ENCODE data around the gene AGAP1. TPM values are rescaled to one million over a fixed set of nuclear protein-coding genes. Genes with fewer than 3 reads are reported as not detected.

The AGAP1 gene
- total RNA-seq, 6 experiments from 2014 or later: 8.1 to 11.2 (median 9.8) TPM

- DNase-seq (no peak), ATAC-seq (no peak)
- TF ChIP-seq, protein P1, sequence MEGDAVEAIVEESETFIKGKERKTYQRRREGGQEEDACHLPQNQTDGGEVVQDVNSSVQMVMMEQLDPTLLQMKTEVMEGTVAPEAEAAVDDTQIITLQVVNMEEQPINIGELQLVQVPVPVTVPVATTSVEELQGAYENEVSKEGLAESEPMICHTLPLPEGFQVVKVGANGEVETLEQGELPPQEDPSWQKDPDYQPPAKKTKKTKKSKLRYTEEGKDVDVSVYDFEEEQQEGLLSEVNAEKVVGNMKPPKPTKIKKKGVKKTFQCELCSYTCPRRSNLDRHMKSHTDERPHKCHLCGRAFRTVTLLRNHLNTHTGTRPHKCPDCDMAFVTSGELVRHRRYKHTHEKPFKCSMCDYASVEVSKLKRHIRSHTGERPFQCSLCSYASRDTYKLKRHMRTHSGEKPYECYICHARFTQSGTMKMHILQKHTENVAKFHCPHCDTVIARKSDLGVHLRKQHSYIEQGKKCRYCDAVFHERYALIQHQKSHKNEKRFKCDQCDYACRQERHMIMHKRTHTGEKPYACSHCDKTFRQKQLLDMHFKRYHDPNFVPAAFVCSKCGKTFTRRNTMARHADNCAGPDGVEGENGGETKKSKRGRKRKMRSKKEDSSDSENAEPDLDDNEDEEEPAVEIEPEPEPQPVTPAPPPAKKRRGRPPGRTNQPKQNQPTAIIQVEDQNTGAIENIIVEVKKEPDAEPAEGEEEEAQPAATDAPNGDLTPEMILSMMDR (IDR thresholded peaks at IDR 0.05): no peak
- no peak for TF ChIP-seq POLR2A (IDR thresholded peaks at IDR 0.05)
- no peak overlapping the region for H3K27ac ChIP-seq
- no peaks in the 10 kb centered on the region for H3K36me3 ChIP-seq
- no peaks in the 10 kb centered on the region for H3K9me3 ChIP-seq
- no peaks in the 10 kb centered on the region for H3K27me3 ChIP-seq
- 78% methylated on average over 14 of the region's 14 CpGs for WGBS (ENCODE audit: insufficient coverage, low coverage, low lambda C conversion rate, missing lambda C conversion rate)
- H3K4me1 ChIP-seq: peaks cover 0 to 28% (median 6%) of the 10 kb centered on the region in 4 donors
- no peak overlapping the region for H3K4me3 ChIP-seq
- intact Hi-C loops (cut with DNase I): no loop called here
Measured at GRCh38 chr2:235506291-235506996, 12.6 kb downstream of the AGAP1 start.

DNA sequence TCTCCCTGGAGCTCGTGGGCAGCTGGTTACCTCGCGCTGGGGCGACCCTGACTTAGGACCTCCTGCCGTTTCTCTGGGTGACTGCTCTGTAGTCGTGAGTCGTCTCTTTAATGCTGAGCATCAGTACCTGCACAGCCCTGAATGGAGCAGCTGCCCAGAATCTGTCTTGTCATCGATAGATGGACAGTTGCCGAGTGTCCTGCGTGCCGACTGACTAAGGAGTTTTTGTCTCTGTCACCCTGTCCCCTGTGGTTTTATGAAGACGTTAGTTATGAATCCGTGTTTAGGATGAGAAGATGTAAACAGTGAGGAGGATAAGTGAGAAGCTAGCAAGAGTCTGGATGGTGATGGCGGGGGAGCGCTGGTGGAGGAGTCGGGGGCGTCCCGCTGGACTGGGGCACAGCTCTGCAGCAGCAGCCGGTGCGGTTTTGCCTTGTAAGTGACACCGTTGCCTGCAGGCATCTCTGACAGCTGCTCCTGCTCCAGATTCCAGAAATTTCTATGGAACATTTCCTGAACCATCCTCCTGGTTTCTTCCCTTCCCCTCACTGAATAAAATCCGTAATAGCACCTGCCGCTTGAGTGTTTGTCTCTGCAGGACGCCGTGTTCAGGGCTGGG, 13.3 kb downstream of the AGAP1 start:
- no peaks in the 10 kb centered on the region for H3K36me3 ChIP-seq
- no peak overlapping the region for H3K27ac ChIP-seq
- intact Hi-C loops (cut with DNase I): no loop called here
- H3K4me1 ChIP-seq: peaks cover 0 to 32% (median 7%) of the 10 kb centered on the region in 4 donors
- no peaks in the 10 kb centered on the region for H3K9me3 ChIP-seq
- DNase-seq: no peak
- 85% methylated on average over 15 of the region's 25 CpGs for WGBS (ENCODE audit: insufficient coverage, low coverage, low lambda C conversion rate, missing lambda C conversion rate)
- no peaks in the 10 kb centered on the region for H3K27me3 ChIP-seq
- TF ChIP-seq, protein P1 (IDR thresholded peaks at IDR 0.05): no peak
- TF ChIP-seq POLR2A (IDR thresholded peaks at IDR 0.05): no peak
- ATAC-seq: no peak
- no peak overlapping the region for H3K4me3 ChIP-seq

- TF ChIP-seq POLR2A (IDR thresholded peaks at IDR 0.05): no peak
- TF ChIP-seq, protein P1 (IDR thresholded peaks at IDR 0.05): no peak
- Histone ChIP-seq H3K27ac (no peak overlapping the region), H3K4me3 (no peak overlapping the region), H3K27me3 (no peaks in the 10 kb centered on the region), H3K9me3 (no peaks in the 10 kb centered on the region), H3K36me3 (no peaks in the 10 kb centered on the region), H3K4me1 (peaks cover 0 to 40% (median 7%) of the 10 kb centered on the region in 4 donors)
- intact Hi-C loops (cut with DNase I): no loop called here
- DNase-seq: no peak
- WGBS (ENCODE audit: insufficient coverage, low coverage, low lambda C conversion rate, missing lambda C conversion rate): 93% methylated on average over 6 of the region's 6 CpGs
- ATAC-seq: no peak
Measured at GRCh38 chr2:235507928-235508327, 14.1 kb downstream of the AGAP1 start.

- no peaks in the 10 kb centered on the region for H3K9me3 ChIP-seq
- no peak for ATAC-seq
- H3K4me1 ChIP-seq: peaks cover 0 to 41% (median 7%) of the 10 kb centered on the region in 4 donors
- no peak for DNase-seq
- H3K27me3 ChIP-seq: no peaks in the 10 kb centered on the region
- no peak for TF ChIP-seq POLR2A (IDR thresholded peaks at IDR 0.05)
- TF ChIP-seq, protein P1 (IDR thresholded peaks at IDR 0.05): no peak
- intact Hi-C loops (cut with DNase I): no loop called here
- no peak overlapping the region for H3K27ac ChIP-seq
- no peak overlapping the region for H3K4me3 ChIP-seq
- H3K36me3 ChIP-seq: no peaks in the 10 kb centered on the region
- 89% methylated on average over 19 of the region's 26 CpGs for WGBS (ENCODE audit: insufficient coverage, low coverage, low lambda C conversion rate, missing lambda C conversion rate)
Measured at GRCh38 chr2:235508371-235509160, 14.7 kb downstream of the AGAP1 start.

Data from right lobe of liver (tissue), 6 donors.